HG02885 (cell line): ENCODE measurements around the gene TMEM94.
"Not testable (repeated sequence)": the region's sequence is repeated elsewhere in the genome, so short reads cannot be mapped to it uniquely, and the experiment has no call there.

ENCODE experiments used
- ATAC-seq: cut with Tn5 transposase; IDR thresholded peaks from one replicate; pipeline ENCODE4 v1.9.1; 2021; ENCODE audit warnings: mild to moderate bottlenecking; ENCODE audit not compliant: unreplicated experiment, poor library complexity

The TMEM94 gene

GRCh38 chr17:75442168-75443103 lies 14.0 kb upstream of the TMEM94 start:
- no peak for ATAC-seq

GRCh38 chr17:75445296-75445695 lies 11.1 kb upstream of the TMEM94 start:
- no peak for ATAC-seq

GRCh38 chr17:75445896-75446295 lies 10.5 kb upstream of the TMEM94 start:
- not testable (repeated sequence) for ATAC-seq

GRCh38 chr17:75447951-75448856 lies 8.2 kb upstream of the TMEM94 start:
- ATAC-seq = no peak

GRCh38 chr17:75450270-75450669 lies 6.2 kb upstream of the TMEM94 start:
- ATAC-seq = no peak

- no peak for ATAC-seq
These were observed 2.2 kb upstream of the TMEM94 start for GRCh38 chr17:75454193-75454592.

- ATAC-seq = not testable (repeated sequence)
These were observed 1.8 kb upstream of the TMEM94 start for GRCh38 chr17:75454672-75455071.

- peak; percentile 5 for ATAC-seq
These were observed 407 bp upstream of the TMEM94 start for GRCh38 chr17:75456039-75456416.

GRCh38 chr17:75457047-75457654 lies 716 bp downstream of the TMEM94 start:
- no peak for ATAC-seq

- ATAC-seq = no peak
These were observed 2.8 kb downstream of the TMEM94 start for GRCh38 chr17:75459246-75459589.

- no peak for ATAC-seq
These were observed 3.3 kb downstream of the TMEM94 start for GRCh38 chr17:75459590-75460267.

- ATAC-seq = no peak
These were observed 3.9 kb downstream of the TMEM94 start for GRCh38 chr17:75460295-75460694.

- ATAC-seq = no peak
These were observed 7.2 kb downstream of the TMEM94 start for GRCh38 chr17:75463603-75464002.

GRCh38 chr17:75465039-75465438 lies 8.6 kb downstream of the TMEM94 start:
- ATAC-seq = no peak

GRCh38 chr17:75468291-75468754 lies 11.9 kb downstream of the TMEM94 start:
- no peak for ATAC-seq

GRCh38 chr17:75468779-75469373 lies 12.4 kb downstream of the TMEM94 start:
- ATAC-seq = no peak

GRCh38 chr17:75471207-75471606 lies 14.8 kb downstream of the TMEM94 start:
- no peak for ATAC-seq

GRCh38 chr17:75472119-75472518 lies 15.7 kb downstream of the TMEM94 start:
- no peak for ATAC-seq

GRCh38 chr17:75473246-75473645 lies 16.8 kb downstream of the TMEM94 start:
- no peak for ATAC-seq

GRCh38 chr17:75474736-75475135 lies 18.3 kb downstream of the TMEM94 start:
- no peak for ATAC-seq
